T-cell (primary cell): ENCODE data around the gene HK3. TPM values are rescaled to one million over a fixed set of nuclear protein-coding genes. Genes with fewer than 3 reads are reported as not detected.
A peak's percentile ranks its signal among the peaks of the same experiment; 100 is the strongest.

Source experiments
- ATAC-seq, 4 experiments: fragments of 200-7000 bp in 3 of 4; fragments of 150-1000 bp in 1 of 4; cut with Tn5 transposase; replicated peaks in 1 of 4; 1 replicate in 3 of 4; 2 replicates in 1 of 4; pipeline ENCODE4 v1.10.0; 2021; ENCODE audit warnings: moderate library complexity in 3 of 4, mild to moderate bottlenecking in 2 of 4, moderate number of reproducible peaks in 1 of 4
- CTCF ChIA-PET, 2 donors: fragments of 300-600 bp; sonication (Branson Sonifier 250); formaldehyde crosslinking; loops; one replicate each; lab custom pipeline; 2022; ENCODE audit warnings: antibody characterized with exemption in 2 of 2; lab: Charles Lee
- POLR2A ChIA-PET, 2 donors: fragments of 300-600 bp; sonication (Branson Sonifier 250); formaldehyde crosslinking; loops; one replicate each; lab custom pipeline; 2022; ENCODE audit warnings: antibody characterized with exemption in 2 of 2; lab: Charles Lee
- DNase-seq, 35 experiments: peaks; one replicate each; pipeline versions ENCODE4 v3.0.0 to v3.0.0-alpha.2; 2013 to 2023
- H3K27ac ChIP-seq: one replicate; pipeline ENCODE4 v1.5.1; 2013; ENCODE audit warnings: low read length
- H3K27me3 ChIP-seq, 2 experiments: replicated peaks in 1 of 2; 1 replicate in 1 of 2; 2 replicates in 1 of 2; pipeline versions ENCODE4 v1.6.1 to v1.7.0; 2013; ENCODE audit warnings: low read length in 1 of 2, mixed read lengths in 1 of 2; ENCODE audit not compliant: control insufficient read depth in 2 of 2, insufficient read depth in 2 of 2; ENCODE audit errors: extremely low read depth in 1 of 2
- H3K36me3 ChIP-seq, 2 donors: 1 replicate in 1 of 2; 2 replicates in 1 of 2; pipeline versions ENCODE4 v1.6.1 to v1.7.0; 2013; ENCODE audit warnings: low read length in 1 of 2; ENCODE audit not compliant: control insufficient read depth in 2 of 2, insufficient read depth in 1 of 2; ENCODE audit errors: extremely low read depth in 1 of 2
- H3K4me1 ChIP-seq, 2 experiments: 1 replicate in 1 of 2; 2 replicates in 1 of 2; pipeline versions ENCODE4 v1.6.1 to v1.7.0; 2013; ENCODE audit warnings: low read length in 2 of 2, mixed read lengths in 1 of 2; ENCODE audit not compliant: insufficient read depth in 2 of 2, control insufficient read depth in 1 of 2; ENCODE audit errors: extremely low read depth in 1 of 2
- H3K4me3 ChIP-seq, 2 donors: 1 replicate in 1 of 2; 2 replicates in 1 of 2; pipeline versions ENCODE4 v1.5.1 to v1.7.0; 2013; ENCODE audit warnings: mild to moderate bottlenecking in 2 of 2, low read length in 1 of 2, moderate library complexity in 1 of 2; ENCODE audit not compliant: control insufficient read depth in 1 of 2; ENCODE audit errors: extremely low read depth in 1 of 2
- H3K9me3 ChIP-seq: 2 replicates; pipeline ENCODE4 v1.7.0; 2013
- H3K27ac Mint-ChIP-seq, 2 donors: one replicate each; pipeline ENCODE4 v1.8.0; 2020 to 2021; ENCODE audit warnings: mild to moderate bottlenecking in 2 of 2, mixed read lengths in 2 of 2
- H3K27me3 Mint-ChIP-seq, 2 donors: one replicate each; pipeline ENCODE4 v1.8.0; 2021 to 2022; ENCODE audit warnings: mixed read lengths in 2 of 2
- H3K36me3 Mint-ChIP-seq: one replicate; pipeline ENCODE4 v1.8.0; 2021; ENCODE audit warnings: mixed read lengths
- H3K4me1 Mint-ChIP-seq, 3 donors: one replicate each; pipeline ENCODE4 v1.8.0; 2020 to 2022; ENCODE audit warnings: mixed read lengths in 3 of 3, mild to moderate bottlenecking in 1 of 3
- H3K4me3 Mint-ChIP-seq, 3 donors: one replicate each; pipeline ENCODE4 v1.8.0; 2020 to 2022; ENCODE audit warnings: mild to moderate bottlenecking in 3 of 3, mixed read lengths in 3 of 3, moderate library complexity in 3 of 3
- H3K9me3 Mint-ChIP-seq, 3 donors: one replicate each; pipeline ENCODE4 v1.8.0; 2020 to 2022; ENCODE audit warnings: mixed read lengths in 3 of 3
- WGBS: methylation state at CpG from one replicate; pipeline ENCODE4 v1.1.5; 2013; ENCODE audit warnings: missing lambda C conversion rate; ENCODE audit not compliant: insufficient coverage; 5-methylcytosine and 5-hydroxymethylcytosine counted together
- total RNA-seq, 35 experiments: library from RNA in 6 of 35; stranded (reverse) in 6 of 35; fragments of 120-200 nt in 1 of 35; gene quantifications; one replicate each; pipeline versions ENCODE4 v1.2.1 to v1.2.4 and lab custom pipeline; 2013 to 2026

HK3 gene, protein sequence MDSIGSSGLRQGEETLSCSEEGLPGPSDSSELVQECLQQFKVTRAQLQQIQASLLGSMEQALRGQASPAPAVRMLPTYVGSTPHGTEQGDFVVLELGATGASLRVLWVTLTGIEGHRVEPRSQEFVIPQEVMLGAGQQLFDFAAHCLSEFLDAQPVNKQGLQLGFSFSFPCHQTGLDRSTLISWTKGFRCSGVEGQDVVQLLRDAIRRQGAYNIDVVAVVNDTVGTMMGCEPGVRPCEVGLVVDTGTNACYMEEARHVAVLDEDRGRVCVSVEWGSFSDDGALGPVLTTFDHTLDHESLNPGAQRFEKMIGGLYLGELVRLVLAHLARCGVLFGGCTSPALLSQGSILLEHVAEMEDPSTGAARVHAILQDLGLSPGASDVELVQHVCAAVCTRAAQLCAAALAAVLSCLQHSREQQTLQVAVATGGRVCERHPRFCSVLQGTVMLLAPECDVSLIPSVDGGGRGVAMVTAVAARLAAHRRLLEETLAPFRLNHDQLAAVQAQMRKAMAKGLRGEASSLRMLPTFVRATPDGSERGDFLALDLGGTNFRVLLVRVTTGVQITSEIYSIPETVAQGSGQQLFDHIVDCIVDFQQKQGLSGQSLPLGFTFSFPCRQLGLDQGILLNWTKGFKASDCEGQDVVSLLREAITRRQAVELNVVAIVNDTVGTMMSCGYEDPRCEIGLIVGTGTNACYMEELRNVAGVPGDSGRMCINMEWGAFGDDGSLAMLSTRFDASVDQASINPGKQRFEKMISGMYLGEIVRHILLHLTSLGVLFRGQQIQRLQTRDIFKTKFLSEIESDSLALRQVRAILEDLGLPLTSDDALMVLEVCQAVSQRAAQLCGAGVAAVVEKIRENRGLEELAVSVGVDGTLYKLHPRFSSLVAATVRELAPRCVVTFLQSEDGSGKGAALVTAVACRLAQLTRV
- total RNA-seq: under 1 TPM; 0.16 to 0.85 (median 0.44) TPM
- 0.96 TPM for total RNA-seq (2013)
- total RNA-seq (lab: John Stamatoyannopoulos, UW): 0.05 to 31.8 (median 0.52) reads per million in 29 experiments

DNA sequence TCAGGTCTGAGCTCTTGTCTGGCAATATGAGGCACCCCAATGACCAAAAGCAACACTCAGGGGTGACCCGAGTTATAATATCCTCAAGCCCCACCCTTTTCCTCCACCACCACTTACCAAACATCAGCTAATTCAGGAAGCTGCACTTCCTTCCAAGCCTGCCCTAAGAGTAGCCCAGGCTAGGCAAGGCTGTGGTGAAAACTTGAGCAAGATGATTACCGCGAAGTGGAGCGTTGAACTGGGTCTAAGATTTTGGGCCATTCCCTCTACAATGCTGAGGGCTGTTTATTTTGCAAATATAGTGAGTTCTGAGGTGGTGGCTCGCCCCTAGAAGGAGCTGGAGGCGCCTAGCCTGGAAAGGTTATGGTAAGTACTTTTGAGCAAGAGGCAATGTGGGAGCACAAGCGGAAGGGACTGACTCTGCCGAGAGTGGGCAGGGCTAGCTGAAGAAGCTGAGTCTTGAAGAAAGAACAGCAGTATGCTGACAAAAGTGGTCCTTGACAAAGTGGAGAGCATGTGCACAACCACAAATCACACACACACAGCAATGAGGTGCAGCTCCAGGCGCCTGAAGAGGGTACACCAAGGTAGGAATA, at the start of gene HK3:
Gene HK3, minus strand, starts transcription at position 51 of the 596 bp plus-strand sequence. CDS start 3,187 bp downstream, outside the sequence.
- 28% methylated on average over 7 of the region's 9 CpGs for whole genome bisulfite sequencing
- H3K4me3 Mint-ChIP-seq: no peak within 1 kb of the TSS
- Histone ChIP-seq H3K27ac (no peak within 1 kb of the TSS), H3K4me3 (no peak within 1 kb of the TSS), H3K36me3 (peaks cover 8 to 20% of the 10 kb centered on the region in 2 donors), H3K27me3 (peaks cover 0 to 3% of the 10 kb centered on the region in 2 experiments), H3K4me1 (peaks cover 5 to 9% of the 10 kb centered on the region in 2 experiments), H3K9me3 (no peaks in the 10 kb centered on the region)
- H3K27ac Mint-ChIP-seq: peak within 1 kb of the TSS in 1 of 2 donors; percentile 2
- DNase-seq: peak in 1 of 35 experiments; percentile 17
- CTCF ChIA-PET: no interaction called here
- no peaks in the 10 kb centered on the region for H3K27me3 Mint-ChIP-seq
- H3K36me3 Mint-ChIP-seq: peaks cover 15% of the 10 kb centered on the region
- ATAC-seq: peak in 2 of 4 experiments; percentile 16 to 31
- POLR2A ChIA-PET: interaction anchor here in 1 of 2 donors (1.0 kb wide), 1 partner anchor 1514 kb away, joined by 3 read pairs; no protein-coding TSS in a partner anchor
- peaks cover 10 to 13% (median 12%) of the 10 kb centered on the region in 3 donors for H3K4me1 Mint-ChIP-seq
- H3K9me3 Mint-ChIP-seq: no peaks in the 10 kb centered on the region

DNA sequence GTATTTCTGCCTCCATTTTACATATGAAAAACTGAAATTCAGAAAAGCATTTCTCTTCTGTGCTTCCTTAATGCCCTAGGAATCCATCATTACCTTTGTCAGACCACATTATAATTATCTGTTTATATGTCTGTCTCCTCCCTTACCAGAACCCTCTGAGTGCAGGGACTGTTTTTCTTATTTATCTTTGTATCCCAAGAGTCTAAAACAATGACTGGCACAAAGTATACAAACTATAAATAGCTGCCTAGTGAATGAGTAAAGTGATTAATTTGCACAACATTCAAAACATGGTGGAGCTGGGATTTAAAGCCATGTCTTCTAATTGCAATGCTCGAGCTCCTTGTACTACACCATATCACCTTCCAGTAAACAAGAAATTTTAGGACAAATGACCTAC, 49.3 kb upstream of the HK3 start:
- Histone ChIP-seq H3K4me3 (no peak overlapping the region), H3K27me3 (no peaks in the 10 kb centered on the region), H3K9me3 (no peaks in the 10 kb centered on the region), H3K27ac (no peak overlapping the region), H3K4me1 (no peaks in the 10 kb centered on the region), H3K36me3 (peaks cover 0 to 48% of the 10 kb centered on the region in 2 donors)
- H3K27ac Mint-ChIP-seq: no peak overlapping the region
- no CpG with 5 or more reads among the region's 1 CpG for WGBS
- H3K36me3 Mint-ChIP-seq: peaks cover 44% of the 10 kb centered on the region
- H3K9me3 Mint-ChIP-seq: no peaks in the 10 kb centered on the region
- H3K4me1 Mint-ChIP-seq: no peaks in the 10 kb centered on the region
- ChIA-PET POLR2A (no interaction called here), CTCF (no interaction called here)
- DNase-seq: no peak
- H3K4me3 Mint-ChIP-seq: no peak overlapping the region
- no peaks in the 10 kb centered on the region for H3K27me3 Mint-ChIP-seq
- no peak for ATAC-seq

DNA sequence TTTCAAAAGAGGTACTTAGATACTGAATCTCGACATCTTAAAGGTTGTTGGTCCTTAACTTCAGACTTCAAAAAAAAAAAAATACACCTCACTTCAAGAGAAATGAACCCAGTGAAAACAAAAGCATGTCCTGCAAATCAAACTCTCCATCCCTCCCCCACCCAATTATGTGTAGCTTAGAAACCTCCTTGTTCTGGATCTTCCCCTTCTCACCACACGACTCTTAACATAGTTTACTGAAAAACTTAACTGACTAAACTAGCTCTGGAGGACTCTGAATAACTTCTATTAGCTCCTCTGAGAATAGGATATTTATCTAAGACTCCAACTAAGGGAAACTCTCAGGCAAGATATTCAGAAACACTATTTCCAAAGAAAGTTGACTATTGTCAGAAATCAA, 48.7 kb upstream of the HK3 start:
- Histone ChIP-seq H3K4me3 (no peak overlapping the region), H3K9me3 (no peaks in the 10 kb centered on the region), H3K27me3 (no peaks in the 10 kb centered on the region), H3K36me3 (peaks cover 0 to 49% of the 10 kb centered on the region in 2 donors), H3K4me1 (no peaks in the 10 kb centered on the region), H3K27ac (no peak overlapping the region)
- no peak for DNase-seq
- no peak for ATAC-seq
- Mint-ChIP-seq H3K4me1 (no peaks in the 10 kb centered on the region), H3K27me3 (no peaks in the 10 kb centered on the region), H3K4me3 (no peak overlapping the region), H3K9me3 (no peaks in the 10 kb centered on the region), H3K36me3 (peaks cover 50% of the 10 kb centered on the region), H3K27ac (no peak overlapping the region)
- ChIA-PET POLR2A (no interaction called here), CTCF (no interaction called here)
- no CpG with 5 or more reads among the region's 2 CpGs for WGBS

DNA sequence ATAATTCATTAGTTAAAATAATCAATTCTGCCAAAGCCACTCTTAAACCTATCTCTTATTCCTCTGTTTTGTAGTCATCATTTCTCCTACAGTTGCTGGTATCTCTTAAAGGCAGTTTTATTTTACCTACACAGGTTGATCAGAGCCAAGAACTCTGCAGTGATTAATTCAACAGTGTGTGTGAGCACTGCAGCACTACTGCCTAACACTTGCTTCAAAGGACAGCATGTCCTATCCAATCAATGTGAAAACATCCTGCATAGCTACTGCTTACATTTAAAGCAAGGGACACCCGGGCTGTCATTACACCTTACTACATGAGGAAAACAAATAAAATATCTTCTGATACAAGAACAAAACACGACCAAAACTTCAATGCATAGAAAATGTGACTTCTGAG, 45.1 kb upstream of the HK3 start:
- no peaks in the 10 kb centered on the region for H3K4me1 ChIP-seq
- H3K36me3 ChIP-seq: peaks cover 0 to 57% of the 10 kb centered on the region in 2 donors
- no peak overlapping the region for H3K4me3 ChIP-seq
- no peaks in the 10 kb centered on the region for H3K27me3 ChIP-seq
- POLR2A ChIA-PET: interaction anchor here in 1 of 2 donors (0.5 kb wide), 1 partner anchor 104 kb away, joined by 11 read pairs; no protein-coding TSS in a partner anchor
- ATAC-seq: no peak
- no peaks in the 10 kb centered on the region for H3K9me3 ChIP-seq
- Mint-ChIP-seq H3K27ac (no peak overlapping the region), H3K36me3 (peaks cover 40% of the 10 kb centered on the region), H3K4me1 (no peaks in the 10 kb centered on the region), H3K9me3 (no peaks in the 10 kb centered on the region), H3K4me3 (no peak overlapping the region), H3K27me3 (no peaks in the 10 kb centered on the region)
- no CpG with 5 or more reads among the region's 2 CpGs for WGBS
- CTCF ChIA-PET: no interaction called here
- DNase-seq: no peak
- no peak overlapping the region for H3K27ac ChIP-seq

DNA sequence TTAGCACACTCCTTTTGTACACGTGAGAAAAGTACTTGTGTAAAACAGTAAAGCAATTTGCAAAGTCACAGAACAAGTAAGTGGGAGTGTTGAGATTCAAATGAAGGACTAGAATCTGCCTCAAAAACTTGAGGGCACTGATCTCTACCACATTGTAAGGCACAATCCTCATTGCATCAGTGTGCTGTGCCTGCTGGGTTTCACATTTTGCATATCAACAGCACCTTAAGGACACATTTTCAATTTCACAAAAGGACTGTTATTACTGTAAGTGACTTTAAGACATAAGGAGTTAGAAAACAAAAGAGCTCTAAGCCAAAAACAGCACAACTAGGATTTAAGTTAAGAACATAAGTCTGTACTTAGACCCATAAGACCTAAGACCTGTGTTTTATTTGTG, 44.7 kb upstream of the HK3 start:
- no peaks in the 10 kb centered on the region for H3K27me3 ChIP-seq
- H3K27ac ChIP-seq: no peak overlapping the region
- no peak overlapping the region for H3K4me3 Mint-ChIP-seq
- peaks cover 38% of the 10 kb centered on the region for H3K36me3 Mint-ChIP-seq
- H3K4me1 Mint-ChIP-seq: no peaks in the 10 kb centered on the region
- no CpG with 5 or more reads among the region's 1 CpG for WGBS
- H3K27me3 Mint-ChIP-seq: no peaks in the 10 kb centered on the region
- ATAC-seq (no peak), DNase-seq (no peak)
- H3K27ac Mint-ChIP-seq: no peak overlapping the region
- peaks cover 0 to 54% of the 10 kb centered on the region in 2 donors for H3K36me3 ChIP-seq
- no peak overlapping the region for H3K4me3 ChIP-seq
- ChIA-PET CTCF (no interaction called here), POLR2A (no interaction called here)
- no peaks in the 10 kb centered on the region for H3K4me1 ChIP-seq
- H3K9me3 ChIP-seq: no peaks in the 10 kb centered on the region
- H3K9me3 Mint-ChIP-seq: no peaks in the 10 kb centered on the region

DNA sequence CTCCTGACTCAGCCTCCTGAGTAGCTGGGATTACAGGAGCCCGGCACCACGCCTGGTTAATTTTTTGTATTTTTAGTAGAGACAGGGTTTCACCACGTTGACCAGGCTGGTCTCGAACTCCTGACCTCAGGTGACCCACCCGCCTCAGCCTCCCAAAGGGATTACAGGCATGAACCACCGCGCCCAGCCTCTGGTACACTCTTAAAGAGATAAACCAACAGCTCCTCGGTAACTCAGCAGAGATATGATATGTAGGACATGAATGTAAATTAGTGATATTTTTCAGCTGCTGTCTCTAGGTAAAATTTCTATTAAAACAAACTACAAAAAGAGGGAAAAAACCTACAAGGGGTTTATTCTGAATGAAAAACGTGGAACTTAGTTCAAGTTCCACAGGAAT, 42.8 kb upstream of the HK3 start:
- Mint-ChIP-seq H3K4me1 (no peaks in the 10 kb centered on the region), H3K36me3 (peaks cover 31% of the 10 kb centered on the region), H3K27ac (no peak overlapping the region), H3K4me3 (no peak overlapping the region), H3K27me3 (no peaks in the 10 kb centered on the region), H3K9me3 (no peaks in the 10 kb centered on the region)
- Histone ChIP-seq H3K9me3 (no peaks in the 10 kb centered on the region), H3K4me3 (no peak overlapping the region), H3K4me1 (no peaks in the 10 kb centered on the region), H3K27me3 (no peaks in the 10 kb centered on the region), H3K27ac (no peak overlapping the region), H3K36me3 (peaks cover 0 to 52% of the 10 kb centered on the region in 2 donors)
- ATAC-seq: no peak
- ChIA-PET POLR2A (no interaction called here), CTCF (no interaction called here)
- DNase-seq: no peak
- 100% methylated on average over 2 of the region's 9 CpGs for WGBS
